ENCODE results near the gene AICDA. TPM values are rescaled to one million over a fixed set of nuclear protein-coding genes. Genes with fewer than 3 reads are reported as not detected.
"Not testable (repeated sequence)": the region's sequence is repeated elsewhere in the genome, so short reads cannot be mapped to it uniquely, and the experiment has no call there.

The AICDA gene
- total RNA-seq, 1 donor from 2014 or later = not detected

GRCh38 chr12:8615206-8615605 lies 2.5 kb upstream of the AICDA start:
- DNase-seq (ENCODE audit: low spot score in 2 of 2) (no peak), FAIRE-seq (no peak)

- not testable (repeated sequence) for FAIRE-seq; DNase-seq (ENCODE audit: low spot score in 2 of 2)
These were observed 1.2 kb upstream of the AICDA start for GRCh38 chr12:8613881-8614280.

GRCh38 chr12:8609061-8609570 lies 3.5 kb downstream of the AICDA start:
- FAIRE-seq (peak; percentile 40), DNase-seq (ENCODE audit: low spot score in 2 of 2) (peak; percentile 35 to 56)

GRCh38 chr12:8606890-8607289 lies 5.8 kb downstream of the AICDA start:
- FAIRE-seq = no peak
- no peak for DNase-seq (ENCODE audit: low spot score in 2 of 2)

GRCh38 chr12:8605057-8605456 lies 7.6 kb downstream of the AICDA start:
- no peak for DNase-seq (ENCODE audit: low spot score in 2 of 2)
- no peak for FAIRE-seq

GRCh38 chr12:8603856-8604255 lies 8.8 kb downstream of the AICDA start:
- DNase-seq (ENCODE audit: low spot score in 2 of 2) = no peak
- no peak for FAIRE-seq

- DNase-seq (ENCODE audit: low spot score in 2 of 2) (no peak), FAIRE-seq (no peak)
These were observed 9.4 kb downstream of the AICDA start for GRCh38 chr12:8603286-8603685.

- no peak for FAIRE-seq
- DNase-seq (ENCODE audit: low spot score in 2 of 2) = no peak
These were observed 16.1 kb downstream of the AICDA start for GRCh38 chr12:8596561-8596960.

- DNase-seq (ENCODE audit: low spot score in 2 of 2) (no peak), FAIRE-seq (no peak)
These were observed 18.6 kb downstream of the AICDA start for GRCh38 chr12:8594072-8594471.

- DNase-seq (ENCODE audit: low spot score in 2 of 2) (no peak), FAIRE-seq (no peak)
These were observed 19.4 kb downstream of the AICDA start for GRCh38 chr12:8593246-8593645.

- no peak for FAIRE-seq
- no peak for DNase-seq (ENCODE audit: low spot score in 2 of 2)
These were observed 21.7 kb downstream of the AICDA start for GRCh38 chr12:8590842-8591545.

- FAIRE-seq (no peak), DNase-seq (ENCODE audit: low spot score in 2 of 2) (no peak)
These were observed 23.0 kb downstream of the AICDA start for GRCh38 chr12:8589679-8590078.

- FAIRE-seq; DNase-seq (ENCODE audit: low spot score in 2 of 2): not testable (repeated sequence)
These were observed 28.2 kb downstream of the AICDA start for GRCh38 chr12:8584478-8584877.

- DNase-seq (ENCODE audit: low spot score in 2 of 2) (no peak), FAIRE-seq (no peak)
These were observed 28.7 kb downstream of the AICDA start for GRCh38 chr12:8584004-8584403.

GRCh38 chr12:8581098-8581784 lies 31.4 kb downstream of the AICDA start:
- DNase-seq (ENCODE audit: low spot score in 2 of 2) (no peak), FAIRE-seq (no peak)

- FAIRE-seq (no peak), DNase-seq (ENCODE audit: low spot score in 2 of 2) (no peak)
These were observed 34.8 kb downstream of the AICDA start for GRCh38 chr12:8577879-8578278.

- FAIRE-seq (no peak), DNase-seq (ENCODE audit: low spot score in 2 of 2) (no peak)
These were observed 40.2 kb downstream of the AICDA start for GRCh38 chr12:8572507-8572906.

GRCh38 chr12:8566525-8566924 lies 46.1 kb downstream of the AICDA start:
- DNase-seq (ENCODE audit: low spot score in 2 of 2) = no peak
- no peak for FAIRE-seq

- not testable (repeated sequence) for DNase-seq (ENCODE audit: low spot score in 2 of 2); FAIRE-seq
These were observed 46.6 kb downstream of the AICDA start for GRCh38 chr12:8566052-8566451.

- DNase-seq (ENCODE audit: low spot score in 2 of 2) = no peak
- no peak for FAIRE-seq
These were observed 48.0 kb downstream of the AICDA start for GRCh38 chr12:8564656-8565055.

GRCh38 chr12:8563356-8563755 lies 49.3 kb downstream of the AICDA start:
- DNase-seq (ENCODE audit: low spot score in 2 of 2) (no peak), FAIRE-seq (no peak)

GRCh38 chr12:8562310-8562709 lies 50.3 kb downstream of the AICDA start:
- DNase-seq (ENCODE audit: low spot score in 2 of 2) = no peak
- no peak for FAIRE-seq
